HG02970 (cell line): ENCODE measurements around the gene TMEM154.

Experiments used
- ATAC-seq: cut with Tn5 transposase; IDR thresholded peaks from one replicate; pipeline ENCODE4 v1.9.1; 2021; ENCODE audit warnings: mild to moderate bottlenecking, moderate library complexity, moderate number of reproducible peaks; ENCODE audit not compliant: unreplicated experiment, low FRiP score

TMEM154 gene

GRCh38 chr4:152697284-152698088, 17.7 kb upstream of the TMEM154 start:
- peak; percentile 1 for ATAC-seq

- peak; percentile 94 for ATAC-seq
Measured at GRCh38 chr4:152696764-152697261, 17.0 kb upstream of the TMEM154 start.

- no peak for ATAC-seq
Measured at GRCh38 chr4:152693871-152694270, 14.1 kb upstream of the TMEM154 start.

GRCh38 chr4:152691761-152692160, 12.0 kb upstream of the TMEM154 start:
- ATAC-seq = no peak

GRCh38 chr4:152690706-152691651, 11.2 kb upstream of the TMEM154 start:
- no peak for ATAC-seq

GRCh38 chr4:152689615-152690501, 10.1 kb upstream of the TMEM154 start:
- ATAC-seq = no peak

GRCh38 chr4:152687974-152688599, 8.3 kb upstream of the TMEM154 start:
- ATAC-seq = no peak

- no peak for ATAC-seq
Measured at GRCh38 chr4:152686452-152687013, 6.7 kb upstream of the TMEM154 start.

GRCh38 chr4:152684587-152684986, 4.8 kb upstream of the TMEM154 start:
- no peak for ATAC-seq

GRCh38 chr4:152684007-152684406, 4.2 kb upstream of the TMEM154 start:
- no peak for ATAC-seq

- ATAC-seq = no peak
Measured at GRCh38 chr4:152682143-152682941, 2.5 kb upstream of the TMEM154 start.

- ATAC-seq = no peak
Measured at GRCh38 chr4:152680988-152681603, 1.3 kb upstream of the TMEM154 start.

- ATAC-seq = no peak
Measured at GRCh38 chr4:152678841-152679240, 956 bp downstream of the TMEM154 start.

GRCh38 chr4:152677117-152677516, 2.7 kb downstream of the TMEM154 start:
- no peak for ATAC-seq

- no peak for ATAC-seq
Measured at GRCh38 chr4:152676052-152676854, 3.5 kb downstream of the TMEM154 start.

- ATAC-seq = no peak
Measured at GRCh38 chr4:152674359-152674758, 5.4 kb downstream of the TMEM154 start.

GRCh38 chr4:152673489-152673888, 6.3 kb downstream of the TMEM154 start:
- no peak for ATAC-seq
